Heart left ventricle (tissue), 16 donors: ENCODE results near the gene CFAP299. TPM values are rescaled to one million over a fixed set of nuclear protein-coding genes. Genes with fewer than 3 reads are reported as not detected.

Source experiments
- ATAC-seq, 4 donors: fragments of 200-7000 bp; cut with Tn5 transposase; one replicate each; pipeline ENCODE4 v1.9.1; 2020 to 2022; ENCODE audit warnings: moderate library complexity in 4 of 4, mild to moderate bottlenecking in 3 of 4, moderate number of reproducible peaks in 1 of 4
- DNase-seq, 5 donors: peaks; one replicate each; pipeline ENCODE4 v3.0.0-alpha.2; 2020
- H3K27ac ChIP-seq, 12 donors: fragments of 200-600 bp; sonication (generic) in 4 of 12; one replicate each; pipeline versions ENCODE4 v1.5.0 to v1.8.0; 2016 to 2022; ENCODE audit warnings: mild to moderate bottlenecking in 2 of 12
- H3K27me3 ChIP-seq, 9 donors: fragments of 200-600 bp; sonication (generic) in 2 of 9; one replicate each; pipeline versions ENCODE4 v1.5.1 to v1.8.0; 2016 to 2022; ENCODE audit warnings: mild to moderate bottlenecking in 3 of 9
- H3K36me3 ChIP-seq, 9 donors: fragments of 200-600 bp; sonication (generic) in 2 of 9; one replicate each; pipeline versions ENCODE4 v1.5.0 to v1.8.0; 2018 to 2022; ENCODE audit warnings: mild to moderate bottlenecking in 2 of 9
- H3K4me1 ChIP-seq, 12 donors: fragments of 200-600 bp; sonication (generic) in 4 of 12; one replicate each; pipeline versions ENCODE4 v1.5.0 to v1.8.0; 2016 to 2022; ENCODE audit warnings: mild to moderate bottlenecking in 3 of 12
- H3K4me3 ChIP-seq, 12 donors: fragments of 200-600 bp; sonication (generic) in 4 of 12; one replicate each; pipeline versions ENCODE4 v1.5.0 to v1.8.0; 2017 to 2022; ENCODE audit warnings: mild to moderate bottlenecking in 9 of 12, moderate library complexity in 4 of 12
- H3K9me3 ChIP-seq, 12 donors: fragments of 200-600 bp; sonication (generic) in 4 of 12; one replicate each; pipeline versions ENCODE4 v1.5.0 to v1.8.0; 2016 to 2022; ENCODE audit warnings: mild to moderate bottlenecking in 1 of 12
- POLR2A ChIP-seq, 2 donors: fragments of 450-650 bp; IDR thresholded peaks; one replicate each; pipeline ENCODE4 v1.6.1; 2017; ENCODE audit warnings: antibody characterized with exemption in 2 of 2, mild to moderate bottlenecking in 2 of 2, moderate library complexity in 2 of 2
- WGBS, 4 donors: extraction: QIAGEN DNeasy Blood & Tissue Kit in 2 of 4; methylation state at CpG; one replicate each; pipeline versions ENCODE4 v1.1.5 to v1.1.7; 2013 to 2018; 5-methylcytosine and 5-hydroxymethylcytosine counted together
- intact Hi-C, 10 donors: fragments of 100-400 bp; cut with DNase I; formaldehyde crosslinking; loops; one replicate each; pipeline versions ENCODE4 v1.11.1 to v1.14.2; 2022
- polyA plus RNA-seq, 2 donors: library from polyadenylated mRNA; stranded (reverse); fragments of 200-250 nt; gene quantifications; one replicate each; pipeline ENCODE4 v1.2.3, GENCODE V29; 2013
- total RNA-seq, 9 donors: library from RNA; depleted of rRNA in 2 of 9; stranded (reverse); fragments of >200 nt in 2 of 9; fragmentation: NEBNext Ultra II Directional in 3 of 9; extraction: Animal tissue kit (Norgen Biotek cat#: 25700) in 3 of 9; gene quantifications; one replicate each; pipeline versions ENCODE4 v1.1.0 to v1.2.4, GENCODE V29; 2016 to 2023
- TF ChIP-seq, protein P1 (sequence below), 12 donors: fragments of 200-600 bp; sonication (generic) in 4 of 12; IDR thresholded peaks; one replicate each; pipeline versions ENCODE4 v1.5.0 to v1.8.0; 2018 to 2022; ENCODE audit warnings: antibody characterized with exemption in 12 of 12, mild to moderate bottlenecking in 5 of 12
- donor health status: ischemic (EF 13 %, LVEDD 7.1; RV severe dilation, severe dysfunction).
- donor health status: healthy with polysubstance abuse.
- donor health status: DM: no; HTN: yes; CAD: no.
- donor health status: DM: no; HTN: no; CAD: no.
- donor health status: ischemic (EF 25% LVEDD 6.9; RV normal size, moderate dysfunction).
- donor health status: ischemic (EF 25% LVEDD 5.7; RV mildly dilated, moderate dysfunction).
- donor health status: healthy.
- donor health status: DM: yes; HTN: yes; CAD: no.
- donor health status: ischemic (EF 35%, LVEDD 5.7; RV mildly dilated, moderate dysfunction).
- donor health status: nonischemic (EF 11% LVEDD 7.7; RV severe dilation, severe dysfunction).
- donor health status: DM: yes; HTN: yes; CAD: no.
- donor health status: PGD.
- donor health status: ischemic (EF 29% LVEDD 5.4; RV normal size, mild dysfunction).
- donor health status: nonischemic (EF 23%, LVEDD 6.1; RV moderate dilation, normal function).

The CFAP299 gene
- total and polyA plus RNA-seq, 11 donors, result 0.25 TPM; not detected in 10

DNA sequence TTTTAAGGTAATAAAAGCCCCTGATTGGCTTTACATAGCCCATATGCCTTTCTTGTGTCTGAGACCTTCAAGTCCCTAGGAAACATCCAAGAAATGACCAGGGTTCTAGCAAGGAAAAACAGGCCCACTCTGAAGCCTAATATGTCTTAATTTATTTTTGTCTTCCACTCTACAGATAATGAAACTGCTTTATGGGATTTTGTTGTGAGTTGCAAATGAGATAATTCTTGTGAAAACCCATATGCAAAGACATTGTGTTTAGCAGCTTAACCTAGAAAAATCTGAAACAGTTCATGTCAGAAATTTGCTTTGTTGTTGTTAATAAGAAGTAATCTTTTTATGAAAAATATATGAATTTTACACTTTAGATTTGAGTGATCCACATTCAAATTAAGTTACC, 504.3 kb downstream of the CFAP299 start:
- ATAC-seq, result no peak
- TF ChIP-seq POLR2A (IDR thresholded peaks at IDR 0.05), result no peak
- TF ChIP-seq, protein P1, sequence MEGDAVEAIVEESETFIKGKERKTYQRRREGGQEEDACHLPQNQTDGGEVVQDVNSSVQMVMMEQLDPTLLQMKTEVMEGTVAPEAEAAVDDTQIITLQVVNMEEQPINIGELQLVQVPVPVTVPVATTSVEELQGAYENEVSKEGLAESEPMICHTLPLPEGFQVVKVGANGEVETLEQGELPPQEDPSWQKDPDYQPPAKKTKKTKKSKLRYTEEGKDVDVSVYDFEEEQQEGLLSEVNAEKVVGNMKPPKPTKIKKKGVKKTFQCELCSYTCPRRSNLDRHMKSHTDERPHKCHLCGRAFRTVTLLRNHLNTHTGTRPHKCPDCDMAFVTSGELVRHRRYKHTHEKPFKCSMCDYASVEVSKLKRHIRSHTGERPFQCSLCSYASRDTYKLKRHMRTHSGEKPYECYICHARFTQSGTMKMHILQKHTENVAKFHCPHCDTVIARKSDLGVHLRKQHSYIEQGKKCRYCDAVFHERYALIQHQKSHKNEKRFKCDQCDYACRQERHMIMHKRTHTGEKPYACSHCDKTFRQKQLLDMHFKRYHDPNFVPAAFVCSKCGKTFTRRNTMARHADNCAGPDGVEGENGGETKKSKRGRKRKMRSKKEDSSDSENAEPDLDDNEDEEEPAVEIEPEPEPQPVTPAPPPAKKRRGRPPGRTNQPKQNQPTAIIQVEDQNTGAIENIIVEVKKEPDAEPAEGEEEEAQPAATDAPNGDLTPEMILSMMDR (IDR thresholded peaks at IDR 0.05), result no peak
- Histone ChIP-seq H3K36me3 (no peaks in the 10 kb centered on the region), H3K27ac (no peak overlapping the region), H3K4me3 (no peak overlapping the region), H3K9me3 (peaks cover 0 to 23% (median 0%) of the 10 kb centered on the region in 12 donors), H3K4me1 (no peaks in the 10 kb centered on the region), H3K27me3 (no peaks in the 10 kb centered on the region)
- intact Hi-C loops, result no loop called here
- DNase-seq, result no peak

DNA sequence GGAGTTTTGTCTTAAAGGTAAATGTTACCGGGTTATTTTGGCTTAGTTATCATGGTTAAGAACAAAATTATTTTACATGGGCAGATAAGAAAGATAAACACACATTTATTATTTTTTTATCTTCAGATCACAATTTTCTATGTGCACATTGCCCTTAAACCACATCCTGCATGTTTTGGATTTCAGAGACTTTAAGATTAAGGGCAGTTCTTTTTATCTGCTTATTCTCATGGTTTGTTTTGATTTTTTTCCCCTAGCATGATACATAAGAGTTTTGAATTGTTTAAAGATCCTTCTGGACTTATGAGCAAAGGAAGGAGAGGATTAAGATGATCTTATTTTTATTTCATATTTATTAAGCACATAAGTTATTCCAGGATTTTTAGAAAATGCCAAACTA, 504.9 kb downstream of the CFAP299 start:
- no peaks in the 10 kb centered on the region for H3K4me1 ChIP-seq
- no peak for TF ChIP-seq POLR2A (IDR thresholded peaks at IDR 0.05)
- TF ChIP-seq, protein P1 (IDR thresholded peaks at IDR 0.05), result no peak
- no peak overlapping the region for H3K4me3 ChIP-seq
- peaks cover 0 to 23% (median 0%) of the 10 kb centered on the region in 12 donors for H3K9me3 ChIP-seq
- no peaks in the 10 kb centered on the region for H3K36me3 ChIP-seq
- intact Hi-C loops, result no loop called here
- no peak for ATAC-seq
- H3K27me3 ChIP-seq, result no peaks in the 10 kb centered on the region
- 65 to 82% (median 74%) methylated on average over 1 of the region's 1 CpG for WGBS, 4 donors
- no peak overlapping the region for H3K27ac ChIP-seq
- DNase-seq, result no peak

DNA sequence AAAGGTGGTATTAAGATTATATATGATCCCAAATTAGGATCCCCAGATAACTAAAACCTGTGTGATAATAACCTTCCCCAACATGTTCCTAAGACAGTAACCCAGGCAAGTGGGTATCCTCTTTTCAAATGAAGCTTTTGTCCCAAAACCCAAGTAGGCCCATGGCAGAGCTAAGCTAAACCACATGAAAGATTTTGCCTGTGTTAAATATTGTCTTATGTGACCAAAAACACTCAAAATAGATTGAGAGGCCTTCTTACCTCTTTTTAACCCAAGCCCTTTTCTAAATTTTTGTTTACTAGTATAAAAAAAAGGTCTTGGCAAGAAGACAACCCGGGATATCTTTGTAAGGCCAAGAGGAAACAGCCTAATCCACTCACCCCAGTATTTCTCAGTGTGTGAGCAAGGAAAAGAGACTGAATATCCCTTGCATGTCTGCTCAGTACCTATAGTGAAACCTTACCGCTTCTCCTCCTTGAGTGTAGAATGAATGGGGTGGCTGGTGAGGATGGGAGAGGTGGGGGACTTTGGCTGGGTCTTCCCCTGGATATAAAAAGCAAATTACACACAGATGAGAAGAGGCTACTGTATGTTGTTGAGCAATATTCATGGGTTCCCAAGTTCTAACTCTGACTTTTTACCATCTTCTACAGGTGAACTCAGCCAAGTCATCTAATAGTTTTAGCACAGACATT, 506.2 kb downstream of the CFAP299 start:
- H3K27me3 ChIP-seq, result no peaks in the 10 kb centered on the region
- intact Hi-C loops, result no loop called here
- no peak for TF ChIP-seq POLR2A (IDR thresholded peaks at IDR 0.05)
- TF ChIP-seq, protein P1 (IDR thresholded peaks at IDR 0.05), result no peak
- H3K4me1 ChIP-seq, result no peaks in the 10 kb centered on the region
- 75 to 79% (median 78%) methylated on average over 2 of the region's 2 CpGs for WGBS, 4 donors
- H3K27ac ChIP-seq, result no peak overlapping the region
- peaks cover 0 to 16% (median 0%) of the 10 kb centered on the region in 12 donors for H3K9me3 ChIP-seq
- no peak overlapping the region for H3K4me3 ChIP-seq
- DNase-seq (no peak), ATAC-seq (no peak)
- no peaks in the 10 kb centered on the region for H3K36me3 ChIP-seq

DNA sequence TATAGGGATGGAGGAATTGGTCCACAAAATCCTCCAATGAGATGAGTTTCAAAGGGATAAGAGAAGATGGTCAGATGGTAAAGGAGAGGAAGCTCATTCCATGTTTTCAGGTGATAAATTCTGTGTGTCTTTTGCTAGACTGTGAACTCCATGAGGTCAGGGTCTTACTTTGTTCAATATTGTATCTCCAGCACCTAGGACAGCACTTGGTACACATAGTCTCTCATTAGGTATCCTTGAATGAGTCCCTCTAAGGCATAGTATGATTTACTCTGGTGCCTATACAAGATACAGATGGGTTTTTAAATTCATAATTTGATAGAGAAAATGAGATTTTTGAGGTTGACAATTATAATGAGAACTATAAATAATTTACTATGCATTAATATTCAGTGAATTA, 510.7 kb downstream of the CFAP299 start:
- Histone ChIP-seq H3K9me3 (peaks cover 0 to 8% (median 0%) of the 10 kb centered on the region in 12 donors), H3K36me3 (no peaks in the 10 kb centered on the region), H3K27ac (no peak overlapping the region), H3K27me3 (no peaks in the 10 kb centered on the region), H3K4me1 (no peaks in the 10 kb centered on the region), H3K4me3 (no peak overlapping the region)
- intact Hi-C loops, result no loop called here
- no peak for DNase-seq
- no peak for TF ChIP-seq POLR2A (IDR thresholded peaks at IDR 0.05)
- TF ChIP-seq, protein P1 (IDR thresholded peaks at IDR 0.05), result no peak
- no peak for ATAC-seq
